HepG2 (cell line): ENCODE data around the gene CISD1. TPM values are rescaled to one million over a fixed set of nuclear protein-coding genes. Genes with fewer than 3 reads are reported as not detected.
A peak's percentile ranks its signal among the peaks of the same experiment; 100 is the strongest.

Experiments used
- ELK4 ChIP-seq: sonication (generic); formaldehyde crosslinking; IDR thresholded peaks from 2 replicates; pipeline ENCODE4 v1.9.0; 2021; ENCODE audit warnings: missing genetic modification reagents, borderline replicate concordance
- FOXP4 ChIP-seq: sonication (generic); formaldehyde crosslinking; IDR thresholded peaks from 2 replicates; pipeline ENCODE4 v1.4.0; 2020; ENCODE audit warnings: missing genetic modification reagents
- GABPB1 ChIP-seq: IDR thresholded peaks from 2 replicates; pipeline ENCODE4 v1.6.1; 2016; ENCODE audit warnings: mild to moderate bottlenecking, missing genetic modification reagents, moderate library complexity, missing compliant biosample characterization
- HNF4A ChIP-seq: sonication (generic); formaldehyde crosslinking; IDR thresholded peaks from 2 replicates; pipeline ENCODE4 v1.4.0; 2020; ENCODE audit warnings: missing genetic modification reagents
- PAWR ChIP-seq: sonication (generic); formaldehyde crosslinking; IDR thresholded peaks from 2 replicates; pipeline ENCODE4 v1.4.0; 2020; ENCODE audit warnings: missing genetic modification reagents, mild to moderate bottlenecking, borderline replicate concordance
- SP1 ChIP-seq, 2 experiments: fragments of 450-650 bp in 1 of 2; sonication (generic) in 1 of 2; formaldehyde crosslinking in 1 of 2; IDR thresholded peaks; 2 replicates each; pipeline versions ENCODE4 v1.4.0 to v1.6.1; 2016 to 2020; ENCODE audit warnings: missing genetic modification reagents in 1 of 2
- STAT6 ChIP-seq: sonication (generic); formaldehyde crosslinking; IDR thresholded peaks from 2 replicates; pipeline ENCODE4 v1.4.0; 2020; ENCODE audit warnings: missing genetic modification reagents, mild to moderate bottlenecking, borderline replicate concordance
- ZNF329 ChIP-seq: sonication (generic); formaldehyde crosslinking; IDR thresholded peaks from 2 replicates; pipeline ENCODE4 v1.9.0; 2021; ENCODE audit warnings: low read depth, mild to moderate bottlenecking, missing genetic modification reagents
- ZNF362 ChIP-seq: sonication (generic); formaldehyde crosslinking; IDR thresholded peaks from 2 replicates; pipeline ENCODE4 v1.4.0; 2020; ENCODE audit warnings: missing genetic modification reagents, mild to moderate bottlenecking, borderline replicate concordance
- ZNF367 ChIP-seq: sonication (generic); formaldehyde crosslinking; IDR thresholded peaks from 2 replicates; pipeline ENCODE4 v1.4.0; 2020; ENCODE audit warnings: missing genetic modification reagents, borderline replicate concordance
- ZNF407 ChIP-seq: sonication (generic); formaldehyde crosslinking; IDR thresholded peaks from one replicate; pipeline ENCODE4 v1.5.1; 2020; ENCODE audit warnings: mild to moderate bottlenecking, missing genetic modification reagents; ENCODE audit errors: not compliant biosample characterization
- polyA plus RNA-seq, 8 experiments: library from polyadenylated mRNA; depleted of rRNA in 3 of 8; stranded (reverse) in 7 of 8; unstranded in 1 of 8; fragments of >200 nt; fragmentation: Illumina TruSeq in 4 of 8; extraction: Trizol in 4 of 8; gene quantifications; 2 replicates each; pipeline versions ENCODE4 v1.2.1 to v1.2.3, GENCODE V29; 2011 to 2016; ENCODE audit warnings: low read depth in 4 of 8, missing spikeins in 1 of 8, mixed read lengths in 1 of 8; ENCODE audit not compliant: insufficient read depth in 1 of 8
- total RNA-seq, 5 experiments: library from RNA; depleted of rRNA; stranded (reverse); fragments of >200 nt; fragmentation: Illumina TruSeq; extraction: Trizol; gene quantifications; 2 replicates each; pipeline ENCODE4 v1.2.3, GENCODE V29; 2016; ENCODE audit warnings: low read depth in 1 of 5

CISD1 gene
- total and polyA plus RNA-seq, 2 of the 13 experiments (the other 11 are each of a cell fraction or from before 2014, with no cell fraction given): 63.4 to 78.9 TPM

GRCh38 chr10:58266826-58267712 is 1.9 kb upstream of the CISD1 start (continued):
- TF ChIP-seq ELK4 (CRISPR knock-in tag): no peak
- TF ChIP-seq HNF4A (CRISPR knock-in tag): no peak
- TF ChIP-seq ZNF329 (CRISPR knock-in tag): no peak
- no peak for TF ChIP-seq STAT6 (CRISPR knock-in tag)
- no peak for TF ChIP-seq FOXP4
- TF ChIP-seq SP1 (IDR thresholded peaks at IDR 0.05): no peak
- TF ChIP-seq SP1 (CRISPR knock-in tag; IDR thresholded peaks at IDR 0.05): no peak
- no peak for TF ChIP-seq PAWR (CRISPR knock-in tag)
- TF ChIP-seq ZNF407 (CRISPR knock-in tag): no peak
- TF ChIP-seq GABPB1: peak; percentile 44; the same call in 1 of the 2 replicates
- no peak for TF ChIP-seq ZNF367 (CRISPR knock-in tag)
- TF ChIP-seq ZNF362 (CRISPR knock-in tag): peak; percentile 48; the same call in 1 of the 2 replicates
